Large intestine (tissue), 12 donors: Measurements from ENCODE around the gene TECPR1. TPM values are rescaled to one million over a fixed set of nuclear protein-coding genes. Genes with fewer than 3 reads are reported as not detected.

Source experiments
- DNase-seq, 2 donors: peaks; one replicate each; pipeline versions ENCODE4 v3.0.0 to v3.0.0-alpha.2; 2013
- H3K27ac ChIP-seq: one replicate; pipeline ENCODE4 v1.5.1; 2013; ENCODE audit warnings: low read length
- H3K27me3 ChIP-seq: 2 replicates; pipeline ENCODE4 v1.6.1; 2013; ENCODE audit warnings: low read length; ENCODE audit not compliant: control insufficient read depth, insufficient read depth
- H3K36me3 ChIP-seq: 2 replicates; pipeline ENCODE4 v1.6.1; 2013; ENCODE audit warnings: low read length; ENCODE audit not compliant: control insufficient read depth, insufficient read depth
- H3K4me1 ChIP-seq: one replicate; pipeline ENCODE4 v1.6.1; 2013; ENCODE audit warnings: low read length; ENCODE audit not compliant: control insufficient read depth, insufficient read depth
- H3K4me3 ChIP-seq: one replicate; pipeline ENCODE4 v1.5.1; 2013; ENCODE audit warnings: low read length
- H3K9me3 ChIP-seq: one replicate; pipeline ENCODE4 v1.6.1; 2013; ENCODE audit warnings: mild to moderate bottlenecking, low read depth, low read length, moderate library complexity; ENCODE audit not compliant: control insufficient read depth
- WGBS: methylation state at CpG from one replicate; pipeline ENCODE4 v1.1.5; 2013; ENCODE audit warnings: low lambda C conversion rate; ENCODE audit not compliant: insufficient coverage; 5-methylcytosine and 5-hydroxymethylcytosine counted together
- long read RNA-seq, 11 donors: transcript quantifications; one replicate each; lab custom pipeline, GENCODE V29; 2026
- polyA plus RNA-seq: library from polyadenylated mRNA; unstranded; fragments of 120-200 nt; gene quantifications from one replicate; pipeline ENCODE4 v1.2.1, GENCODE V29; 2013

TECPR1 gene, protein sequence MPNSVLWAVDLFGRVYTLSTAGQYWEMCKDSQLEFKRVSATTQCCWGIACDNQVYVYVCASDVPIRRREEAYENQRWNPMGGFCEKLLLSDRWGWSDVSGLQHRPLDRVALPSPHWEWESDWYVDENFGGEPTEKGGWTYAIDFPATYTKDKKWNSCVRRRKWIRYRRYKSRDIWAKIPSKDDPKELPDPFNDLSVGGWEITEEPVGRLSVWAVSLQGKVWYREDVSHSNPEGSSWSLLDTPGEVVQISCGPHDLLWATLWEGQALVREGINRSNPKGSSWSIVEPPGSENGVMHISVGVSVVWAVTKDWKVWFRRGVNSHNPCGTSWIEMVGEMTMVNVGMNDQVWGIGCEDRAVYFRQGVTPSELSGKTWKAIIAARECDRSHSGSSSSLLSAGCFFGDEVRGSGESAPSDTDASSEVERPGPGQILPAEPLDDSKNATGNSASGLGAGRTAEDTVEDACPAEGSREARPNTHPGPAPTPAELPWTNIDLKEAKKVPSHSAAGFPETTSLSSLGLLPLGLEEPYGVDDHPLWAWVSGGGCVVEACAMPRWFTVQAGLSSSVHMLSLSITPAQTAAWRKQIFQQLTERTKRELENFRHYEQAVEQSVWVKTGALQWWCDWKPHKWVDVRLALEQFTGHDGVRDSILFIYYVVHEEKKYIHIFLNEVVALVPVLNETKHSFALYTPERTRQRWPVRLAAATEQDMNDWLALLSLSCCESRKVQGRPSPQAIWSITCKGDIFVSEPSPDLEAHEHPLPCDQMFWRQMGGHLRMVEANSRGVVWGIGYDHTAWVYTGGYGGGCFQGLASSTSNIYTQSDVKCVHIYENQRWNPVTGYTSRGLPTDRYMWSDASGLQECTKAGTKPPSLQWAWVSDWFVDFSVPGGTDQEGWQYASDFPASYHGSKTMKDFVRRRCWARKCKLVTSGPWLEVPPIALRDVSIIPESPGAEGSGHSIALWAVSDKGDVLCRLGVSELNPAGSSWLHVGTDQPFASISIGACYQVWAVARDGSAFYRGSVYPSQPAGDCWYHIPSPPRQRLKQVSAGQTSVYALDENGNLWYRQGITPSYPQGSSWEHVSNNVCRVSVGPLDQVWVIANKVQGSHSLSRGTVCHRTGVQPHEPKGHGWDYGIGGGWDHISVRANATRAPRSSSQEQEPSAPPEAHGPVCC
- polyA plus RNA-seq, result 15.1 TPM
- long read RNA-seq, donor 1, result 0 reads
- long read RNA-seq, donor 2, partial matches to known transcripts, result 1,312 of 1,317 reads
- long read RNA-seq, donor 2, other reads (novel, unspliced or antisense), result 5 of 1,317 reads
- long read RNA-seq, donor 3, partial matches to known transcripts, result 136 of 1,010 reads
- long read RNA-seq, donor 3, other reads (novel, unspliced or antisense), result 873 of 1,010 reads
- long read RNA-seq, donor 4, result 0 reads
- long read RNA-seq, donor 5, full-length matches to known transcripts, result 1 of 1 reads
- long read RNA-seq, donor 5, partial matches to known transcripts, result 0 of 1 reads
- long read RNA-seq, donor 5, other reads (novel, unspliced or antisense), result 0 of 1 reads
- long read RNA-seq, donor 6, partial matches to known transcripts, result 9 of 11 reads
- long read RNA-seq, donor 6, other reads (novel, unspliced or antisense), result 0 of 11 reads
- long read RNA-seq, donor 7, partial matches to known transcripts, result 95 of 239 reads
- long read RNA-seq, donor 7, other reads (novel, unspliced or antisense), result 144 of 239 reads
- long read RNA-seq, donor 8, result 0 reads
- long read RNA-seq, donor 9, partial matches to known transcripts, result 5 of 5 reads
- long read RNA-seq, donor 9, other reads (novel, unspliced or antisense), result 0 of 5 reads
- long read RNA-seq, donor 10, result 0 reads
- long read RNA-seq, donor 11, partial matches to known transcripts, result 9 of 9 reads
- long read RNA-seq, donor 11, other reads (novel, unspliced or antisense), result 0 of 9 reads

- H3K9me3 ChIP-seq, result no peaks in the 10 kb centered on the region
- H3K27ac ChIP-seq, result peak within 1 kb of the TSS; percentile 84
- no peaks in the 10 kb centered on the region for H3K27me3 ChIP-seq
- peak within 1 kb of the TSS; percentile 89 for H3K4me3 ChIP-seq
- no CpG with 5 or more reads among the region's 69 CpGs for WGBS
- DNase-seq, result peak; percentile 95 to 98
- H3K36me3 ChIP-seq, result peaks cover 2% of the 10 kb centered on the region
- peaks cover 16% of the 10 kb centered on the region for H3K4me1 ChIP-seq
Measured at GRCh38 chr7:98251601-98252424, at the start of gene TECPR1. Gene TECPR1 (minus strand): TSS chr7:98252232. CDS start chr7:98246146, 6,086 bp downstream.

DNA sequence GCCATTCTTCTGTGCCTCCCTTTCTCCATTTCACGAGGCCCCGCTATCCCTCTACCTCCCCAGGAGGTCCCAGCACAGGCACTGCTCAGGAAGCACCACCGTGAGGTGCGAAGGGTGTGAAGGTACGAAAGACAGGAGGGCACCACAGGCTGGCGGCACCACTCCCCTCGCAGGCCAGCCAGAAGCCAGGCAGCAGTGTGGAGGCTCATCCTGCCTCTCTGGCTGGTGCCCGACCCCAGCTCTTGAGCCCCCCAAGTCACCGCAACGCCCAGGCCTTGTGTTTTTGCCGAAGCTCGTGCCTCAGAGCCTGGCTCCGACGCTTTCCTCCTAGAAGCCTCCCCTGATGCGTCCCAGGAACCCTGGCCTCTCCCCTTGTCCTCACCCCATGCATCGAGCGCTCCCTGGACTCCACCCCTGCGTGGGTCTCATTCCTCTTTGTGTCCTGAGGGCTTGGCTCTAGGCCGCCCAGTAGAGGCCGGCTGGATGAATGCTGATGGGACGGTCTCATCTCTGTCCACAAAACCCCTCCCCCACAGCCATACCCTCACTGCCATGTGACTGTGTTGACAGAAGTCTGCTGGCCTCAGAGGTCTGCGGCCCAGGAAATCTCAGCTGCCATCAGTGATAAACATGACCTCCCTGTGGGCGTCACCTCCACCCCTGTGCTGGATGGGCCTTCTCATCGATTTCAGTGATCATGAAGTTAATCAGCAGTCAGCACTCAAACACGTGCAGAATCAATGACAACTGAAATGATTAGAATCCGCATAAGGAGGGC is 48.8 kb upstream of the TECPR1 start:
- Histone ChIP-seq H3K4me3 (no peak overlapping the region), H3K4me1 (peaks cover 18% of the 10 kb centered on the region), H3K36me3 (peaks cover 38% of the 10 kb centered on the region), H3K27me3 (no peaks in the 10 kb centered on the region), H3K27ac (no peak overlapping the region), H3K9me3 (no peaks in the 10 kb centered on the region)
- WGBS, result no CpG with 5 or more reads among the region's 26 CpGs
- no peak for DNase-seq

DNA sequence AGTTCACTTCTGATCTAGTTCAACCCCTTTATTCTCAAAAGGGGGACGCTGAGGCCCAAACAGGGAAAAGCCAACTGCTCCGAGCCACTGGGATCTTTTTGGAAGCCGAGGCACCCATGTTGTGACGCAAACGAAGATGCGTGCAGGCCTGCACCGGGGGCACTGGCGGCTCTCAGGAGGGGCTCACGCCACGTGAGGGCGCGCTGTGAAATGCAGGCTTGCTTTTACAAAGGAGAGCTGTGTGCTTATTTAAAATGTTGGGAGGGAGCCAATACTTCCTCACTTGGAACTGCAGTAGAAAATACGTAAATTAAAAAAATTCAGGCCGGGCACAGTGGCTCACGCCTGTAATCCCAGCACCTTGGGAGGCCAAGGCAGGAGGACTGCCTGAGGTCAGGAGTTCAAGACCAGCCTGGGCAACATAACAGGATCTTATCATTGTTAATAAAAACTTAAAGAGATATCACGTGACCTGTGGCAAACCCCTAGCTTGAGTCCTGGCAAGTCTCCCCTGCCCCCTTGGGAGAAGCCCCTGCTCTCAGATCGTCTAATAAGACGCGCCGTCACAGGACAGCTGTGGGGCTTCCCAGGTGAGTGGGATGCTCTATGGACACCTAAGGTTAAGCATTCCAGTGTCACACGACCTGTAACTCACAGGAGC is 45.7 kb upstream of the TECPR1 start:
- DNase-seq, result no peak
- Histone ChIP-seq H3K27me3 (no peaks in the 10 kb centered on the region), H3K4me1 (no peaks in the 10 kb centered on the region), H3K9me3 (no peaks in the 10 kb centered on the region), H3K36me3 (peaks cover 53% of the 10 kb centered on the region), H3K27ac (no peak overlapping the region), H3K4me3 (no peak overlapping the region)
- 80% methylated on average over 1 of the region's 21 CpGs for WGBS

DNA sequence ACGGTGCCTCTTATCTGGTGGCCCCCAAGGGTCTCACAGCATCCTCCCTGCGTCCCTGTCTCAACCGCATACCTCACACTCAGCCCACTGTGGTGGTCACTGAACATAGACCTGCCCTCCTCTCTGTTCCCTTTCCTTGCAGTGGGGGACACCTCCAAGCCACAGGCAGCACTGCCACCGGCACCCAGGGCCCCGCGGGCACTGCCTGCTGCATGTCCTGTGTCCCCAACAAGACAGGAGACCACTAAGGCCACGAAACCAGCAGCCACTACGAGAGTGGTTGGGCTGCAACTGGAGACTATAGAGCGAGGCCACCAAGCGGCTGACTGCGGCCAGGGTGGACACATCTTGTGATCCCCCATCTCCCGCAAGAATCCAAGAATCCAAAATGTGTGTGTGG is 44.8 kb upstream of the TECPR1 start:
- H3K9me3 ChIP-seq, result no peaks in the 10 kb centered on the region
- WGBS, result no CpG with 5 or more reads among the region's 12 CpGs
- H3K4me1 ChIP-seq, result no peaks in the 10 kb centered on the region
- H3K27ac ChIP-seq, result no peak overlapping the region
- peaks cover 55% of the 10 kb centered on the region for H3K36me3 ChIP-seq
- no peaks in the 10 kb centered on the region for H3K27me3 ChIP-seq
- no peak overlapping the region for H3K4me3 ChIP-seq
- no peak for DNase-seq

DNA sequence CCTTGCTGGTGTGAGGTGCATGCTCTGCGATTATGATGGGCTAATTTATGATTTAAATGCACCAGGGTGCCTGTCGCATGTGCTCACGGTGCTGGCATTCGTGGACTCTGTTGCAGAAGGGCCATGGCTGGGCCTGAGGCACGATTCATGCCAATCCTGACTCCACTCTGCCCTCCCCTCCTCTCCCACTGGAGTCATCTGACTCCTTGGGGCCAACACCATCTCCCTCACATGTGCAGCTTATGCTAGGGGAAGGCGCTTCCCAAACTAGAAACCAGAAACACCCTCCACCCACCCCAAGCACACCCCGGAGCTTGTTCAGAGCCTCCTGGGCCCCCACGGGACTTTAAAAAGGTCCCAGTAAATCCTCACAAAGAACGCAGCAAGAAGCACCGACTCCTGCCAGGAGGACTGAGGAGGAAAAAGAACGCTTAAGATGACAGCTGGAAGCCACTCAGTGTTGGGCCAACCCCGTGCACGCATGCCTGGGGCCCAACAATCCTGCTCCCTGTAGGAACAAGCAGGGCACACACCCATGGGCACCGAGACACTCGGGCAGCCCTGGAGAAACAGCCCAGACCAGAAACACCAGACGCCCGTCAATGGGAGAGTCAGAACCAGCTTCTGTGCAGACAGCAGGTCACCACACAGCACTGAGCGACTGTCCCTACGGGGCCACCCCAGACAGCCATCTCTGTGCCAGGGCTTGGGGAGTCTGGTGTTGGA is 43.6 kb upstream of the TECPR1 start:
- WGBS, result no CpG with 5 or more reads among the region's 19 CpGs
- H3K4me3 ChIP-seq, result no peak overlapping the region
- H3K9me3 ChIP-seq, result no peaks in the 10 kb centered on the region
- no peak for DNase-seq
- peaks cover 57% of the 10 kb centered on the region for H3K36me3 ChIP-seq
- no peaks in the 10 kb centered on the region for H3K4me1 ChIP-seq
- no peaks in the 10 kb centered on the region for H3K27me3 ChIP-seq
- no peak overlapping the region for H3K27ac ChIP-seq

- Histone ChIP-seq H3K4me1 (no peaks in the 10 kb centered on the region), H3K27ac (no peak overlapping the region), H3K9me3 (no peaks in the 10 kb centered on the region), H3K27me3 (no peaks in the 10 kb centered on the region), H3K4me3 (no peak overlapping the region), H3K36me3 (peaks cover 54% of the 10 kb centered on the region)
- DNase-seq, result peak in 1 of 2 donors; percentile 59
- no CpG with 5 or more reads among the region's 14 CpGs for WGBS
Measured at GRCh38 chr7:98294798-98295382, 42.9 kb upstream of the TECPR1 start.

DNA sequence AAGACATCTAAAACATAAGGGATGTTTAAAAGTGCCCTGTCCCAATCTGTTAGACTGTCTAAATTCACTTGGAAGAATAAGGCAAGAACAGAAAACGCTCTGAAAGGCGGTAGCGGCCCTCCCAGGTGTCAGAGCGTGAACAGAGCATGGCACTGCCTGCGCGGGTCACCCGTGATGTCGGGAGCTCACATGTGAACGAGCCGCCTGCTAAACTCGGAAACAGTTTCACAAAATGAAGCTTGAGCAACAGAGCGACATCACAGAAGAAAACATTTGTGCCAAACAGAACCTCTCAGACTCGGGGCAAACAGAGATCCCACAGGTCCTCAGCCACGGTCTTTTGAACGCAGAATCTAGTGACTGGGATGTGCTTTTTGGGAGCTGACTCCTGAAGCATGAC is 42.3 kb upstream of the TECPR1 start:
- Histone ChIP-seq H3K27me3 (no peaks in the 10 kb centered on the region), H3K4me3 (no peak overlapping the region), H3K36me3 (peaks cover 60% of the 10 kb centered on the region), H3K27ac (no peak overlapping the region), H3K4me1 (no peaks in the 10 kb centered on the region), H3K9me3 (no peaks in the 10 kb centered on the region)
- DNase-seq, result no peak
- WGBS, result 72% methylated on average over 2 of the region's 15 CpGs
